ENCODE data around the gene NOTCH4.
"Not testable (repeated sequence)": the region's sequence is repeated elsewhere in the genome, so short reads cannot be mapped to it uniquely, and the experiment has no call there.

NOTCH4 gene

GRCh38 chr6:32223258-32224235 is at the start of gene NOTCH4:
NOTCH4 (minus strand) TSS chr6:32224067; CDS start chr6:32223928, 139 bp downstream.
- Mint-ChIP-seq H3K27me3 (peaks cover 6% of the 10 kb centered on the region), H3K4me3 (no peak within 1 kb of the TSS), H3K27ac (peak within 1 kb of the TSS; percentile 61 to 71), H3K9me3 (no peaks in the 10 kb centered on the region), H3K4me1 (peaks cover 19% of the 10 kb centered on the region)
- DNase-seq (no peak), ATAC-seq (no peak)

DNA sequence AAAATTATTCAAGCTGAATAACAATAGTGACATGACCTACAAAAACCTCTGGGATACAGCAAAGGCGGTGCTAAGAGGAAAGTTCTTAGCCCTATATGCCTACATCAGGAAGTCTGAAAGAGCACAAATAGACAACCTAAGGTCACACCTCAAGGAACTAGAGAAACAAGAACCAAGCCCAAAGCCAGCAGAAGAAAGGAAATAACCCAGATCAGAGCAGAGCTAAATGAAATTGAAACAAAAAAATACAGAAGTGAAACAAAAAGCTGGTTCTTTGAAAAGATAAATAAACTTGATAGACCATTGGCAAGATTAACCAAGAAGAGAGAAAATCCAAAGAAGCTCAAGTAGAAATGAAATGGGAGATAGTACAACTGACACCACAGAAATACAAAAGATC is 47.6 kb upstream of the NOTCH4 start:
- peaks cover 32% of the 10 kb centered on the region for H3K4me1 Mint-ChIP-seq
- peak overlapping the region in 1 of 2 donors; percentile 17 for H3K27ac Mint-ChIP-seq
- no peaks in the 10 kb centered on the region for H3K9me3 Mint-ChIP-seq
- DNase-seq: no peak
- H3K27me3 Mint-ChIP-seq: no peaks in the 10 kb centered on the region
- ATAC-seq: no peak
- H3K4me3 Mint-ChIP-seq: no peak overlapping the region

- DNase-seq, H3K27ac Mint-ChIP-seq, H3K9me3 Mint-ChIP-seq, H3K4me3 Mint-ChIP-seq, ATAC-seq, H3K27me3 Mint-ChIP-seq: not testable (repeated sequence)
- H3K4me1 Mint-ChIP-seq: peaks cover 28% of the 10 kb centered on the region
Measured at GRCh38 chr6:32268459-32268858, 44.6 kb upstream of the NOTCH4 start.

- Mint-ChIP-seq H3K4me1 (peaks cover 15% of the 10 kb centered on the region), H3K27me3 (peaks cover 7% of the 10 kb centered on the region), H3K27ac (no peak overlapping the region), H3K9me3 (no peaks in the 10 kb centered on the region), H3K4me3 (no peak overlapping the region)
- DNase-seq (no peak), ATAC-seq (no peak)
Measured at GRCh38 chr6:32267035-32267434, 43.2 kb upstream of the NOTCH4 start.

DNA sequence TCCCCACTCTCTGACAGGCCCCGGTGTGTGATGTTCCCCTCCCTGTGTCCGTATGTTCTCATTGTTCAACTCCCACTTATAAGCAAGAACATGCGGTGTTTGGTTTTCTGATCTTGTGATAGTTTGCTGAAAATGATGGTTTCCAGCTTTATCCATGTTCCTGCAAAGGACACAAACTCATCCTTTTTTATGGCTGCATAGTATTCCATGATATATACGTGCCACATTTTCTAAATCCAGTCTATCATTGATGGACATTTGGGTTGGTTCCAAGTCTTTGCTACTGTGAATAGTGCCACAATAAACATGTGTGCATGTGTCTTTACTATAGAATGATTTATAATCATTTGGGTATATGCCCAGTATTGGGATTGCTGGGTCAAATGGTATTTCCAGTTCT is 33.4 kb upstream of the NOTCH4 start:
- Mint-ChIP-seq H3K4me1 (peaks cover 23% of the 10 kb centered on the region), H3K27me3 (peaks cover 20% of the 10 kb centered on the region)
- not testable (repeated sequence) for ATAC-seq, H3K4me3 Mint-ChIP-seq, H3K9me3 Mint-ChIP-seq, H3K27ac Mint-ChIP-seq, DNase-seq

DNA sequence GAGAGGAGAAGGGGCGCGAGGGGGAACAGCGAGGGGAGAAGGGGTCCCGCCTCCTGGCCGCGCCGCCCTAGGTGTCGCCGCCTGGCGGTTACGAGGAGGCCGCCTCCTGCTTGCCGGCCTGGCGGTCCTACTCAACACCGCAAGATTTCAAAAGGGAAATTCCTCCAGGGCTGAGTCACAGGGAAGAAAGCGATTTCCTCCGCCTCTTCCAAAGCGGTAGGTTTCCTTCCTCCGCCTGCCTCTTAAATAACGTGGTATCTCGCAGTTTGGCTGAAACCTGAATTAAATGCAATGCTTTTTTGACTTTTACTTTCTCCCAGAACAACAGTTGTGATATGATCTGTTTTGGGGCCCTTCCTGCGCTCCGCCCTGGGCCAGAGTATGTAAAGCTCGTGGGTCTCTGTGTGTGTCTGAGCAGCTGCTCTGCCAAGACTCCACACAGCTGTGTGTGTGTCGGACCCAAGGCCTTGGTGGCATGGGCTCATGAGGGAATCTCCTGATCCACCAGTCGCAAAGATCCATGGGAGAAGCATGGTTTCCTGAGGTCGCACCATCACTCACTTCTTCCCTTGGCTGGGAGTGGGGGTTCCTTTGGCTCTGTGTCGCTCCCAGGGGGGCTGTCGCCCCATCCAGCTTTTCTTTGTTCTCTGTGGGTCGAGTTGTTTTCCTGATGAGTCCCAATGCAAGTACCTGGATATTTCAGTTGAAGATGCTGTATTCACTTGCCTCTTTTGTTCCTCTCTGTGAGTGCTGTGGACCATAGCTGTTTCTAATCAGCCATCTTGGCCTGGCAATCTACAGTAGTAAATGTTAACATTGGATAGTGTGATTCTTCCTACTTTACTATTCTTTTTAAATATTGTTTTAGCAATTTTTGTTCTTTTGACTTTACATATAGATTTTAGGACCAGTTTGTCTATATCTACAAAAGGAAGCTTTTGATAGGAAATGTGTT is 31.6 kb upstream of the NOTCH4 start:
- H3K27me3 Mint-ChIP-seq: peaks cover 10% of the 10 kb centered on the region
- H3K27ac Mint-ChIP-seq: peak overlapping the region; percentile 30 to 75

DNA sequence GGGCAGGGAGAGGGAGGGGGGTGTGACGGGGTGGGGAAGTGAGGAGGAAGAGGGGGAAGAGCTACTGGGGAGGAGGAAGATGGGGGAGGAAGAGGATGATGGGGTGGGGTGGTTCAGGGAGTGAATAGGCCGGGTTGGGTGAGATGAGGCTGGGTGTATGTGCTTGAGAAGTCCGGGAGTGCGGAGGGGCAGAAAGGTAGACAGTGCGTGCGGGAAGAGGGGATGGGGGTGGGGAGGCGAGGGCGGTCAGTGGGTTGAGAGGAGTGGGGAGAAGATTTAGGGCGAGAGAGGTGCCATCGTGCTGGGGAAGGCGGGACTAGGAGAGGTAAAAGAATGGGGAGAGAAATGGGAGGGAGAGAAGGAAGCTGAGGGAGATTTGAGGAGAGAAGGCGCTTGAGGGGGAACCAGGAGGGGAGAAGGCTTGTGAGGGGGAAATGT is 30.9 kb upstream of the NOTCH4 start:
- Mint-ChIP-seq H3K9me3 (no peaks in the 10 kb centered on the region), H3K4me1 (peaks cover 29% of the 10 kb centered on the region), H3K27ac (peak overlapping the region in 1 of 2 donors; percentile 62), H3K27me3 (peaks cover 4% of the 10 kb centered on the region), H3K4me3 (peak overlapping the region; percentile 56 to 69)
- no peak for ATAC-seq
- DNase-seq: no peak

More for the DNA sequence above, 31.6 kb upstream of the NOTCH4 start:
- Mint-ChIP-seq H3K4me3 (peak overlapping the region; percentile 56 to 69), H3K4me1 (peaks cover 29% of the 10 kb centered on the region), H3K9me3 (no peaks in the 10 kb centered on the region)
- peak; percentile 57 to 80 for DNase-seq
- peak; percentile 92 for ATAC-seq

- H3K27ac Mint-ChIP-seq: peak overlapping the region in 1 of 2 donors; percentile 17
- H3K4me3 Mint-ChIP-seq: peak overlapping the region; percentile 0 to 35
- ATAC-seq (peak; percentile 76), DNase-seq (no peak)
- peaks cover 29% of the 10 kb centered on the region for H3K4me1 Mint-ChIP-seq
- no peaks in the 10 kb centered on the region for H3K27me3 Mint-ChIP-seq
- H3K9me3 Mint-ChIP-seq: no peaks in the 10 kb centered on the region
Measured at GRCh38 chr6:32252331-32253009, 28.6 kb upstream of the NOTCH4 start.

- Mint-ChIP-seq H3K27ac (no peak overlapping the region), H3K4me1 (peaks cover 25% of the 10 kb centered on the region), H3K9me3 (no peaks in the 10 kb centered on the region), H3K4me3 (no peak overlapping the region), H3K27me3 (no peaks in the 10 kb centered on the region)
- no peak for DNase-seq
- ATAC-seq: no peak
Measured at GRCh38 chr6:32249262-32249661, 25.4 kb upstream of the NOTCH4 start.

- Mint-ChIP-seq H3K27me3 (no peaks in the 10 kb centered on the region), H3K4me3 (no peak overlapping the region), H3K9me3 (no peaks in the 10 kb centered on the region), H3K27ac (no peak overlapping the region), H3K4me1 (peaks cover 19% of the 10 kb centered on the region)
- ATAC-seq (no peak), DNase-seq (no peak)
Measured at GRCh38 chr6:32247401-32247800, 23.5 kb upstream of the NOTCH4 start.

DNA sequence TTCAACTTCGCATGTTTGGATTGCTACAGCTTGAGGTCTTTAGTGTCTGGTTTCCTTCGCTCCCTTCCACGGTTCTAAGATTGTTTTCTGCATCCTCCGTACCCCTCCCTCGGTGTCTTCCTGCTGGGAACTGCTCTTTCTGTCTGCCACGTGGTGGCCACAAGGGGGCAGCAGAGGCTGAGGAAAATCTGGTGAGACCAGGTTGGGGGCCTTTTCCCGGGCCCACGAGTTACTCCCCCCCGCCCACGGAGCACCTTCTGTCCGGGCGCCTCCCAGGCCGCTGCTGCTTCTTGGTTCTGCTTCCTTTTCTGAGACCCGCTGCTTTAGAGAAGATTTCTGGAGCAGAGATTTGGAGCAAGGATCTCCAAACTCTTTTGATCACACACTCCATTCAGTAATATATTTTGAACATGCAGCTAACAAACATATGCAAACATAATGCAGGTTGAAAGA is 21.1 kb upstream of the NOTCH4 start:
- ATAC-seq (peak; percentile 69), DNase-seq (peak; percentile 58 to 65)
- no peaks in the 10 kb centered on the region for H3K9me3 Mint-ChIP-seq
- H3K4me3 Mint-ChIP-seq: peak overlapping the region; percentile 24 to 64
- H3K27me3 Mint-ChIP-seq: no peaks in the 10 kb centered on the region
- H3K27ac Mint-ChIP-seq: peak overlapping the region in 1 of 2 donors; percentile 44
- H3K4me1 Mint-ChIP-seq: peaks cover 33% of the 10 kb centered on the region

- no peak overlapping the region for H3K4me3 Mint-ChIP-seq
- no peak for DNase-seq
- no peaks in the 10 kb centered on the region for H3K27me3 Mint-ChIP-seq
- H3K4me1 Mint-ChIP-seq: peaks cover 39% of the 10 kb centered on the region
- no peaks in the 10 kb centered on the region for H3K9me3 Mint-ChIP-seq
- H3K27ac Mint-ChIP-seq: no peak overlapping the region
- ATAC-seq: no peak
Measured at GRCh38 chr6:32244270-32244669, 20.4 kb upstream of the NOTCH4 start.

- not testable (repeated sequence) for DNase-seq, ATAC-seq, H3K4me3 Mint-ChIP-seq, H3K27me3 Mint-ChIP-seq, H3K27ac Mint-ChIP-seq, H3K9me3 Mint-ChIP-seq
- H3K4me1 Mint-ChIP-seq: peaks cover 39% of the 10 kb centered on the region
Measured at GRCh38 chr6:32242318-32242813, 18.5 kb upstream of the NOTCH4 start.

DNA sequence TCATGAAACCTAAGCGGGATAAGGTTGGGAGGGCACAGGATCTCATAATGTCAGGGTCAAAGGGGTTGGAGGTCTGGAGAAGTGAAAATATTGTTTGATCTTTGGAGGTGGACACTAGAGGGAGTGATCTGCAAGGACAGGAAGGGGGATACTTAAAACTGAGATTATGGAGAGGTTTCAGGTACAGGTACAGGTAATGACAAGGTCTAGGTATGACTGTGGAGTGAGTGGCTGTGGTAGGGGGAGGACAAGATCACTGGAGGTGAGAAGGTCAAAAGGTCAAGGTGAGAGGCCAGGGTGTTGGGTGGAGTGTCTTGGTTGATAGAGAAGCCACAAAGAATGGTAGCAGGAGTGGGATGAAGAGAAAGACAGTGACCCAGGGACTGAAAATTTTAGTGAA is 16.8 kb upstream of the NOTCH4 start:
- DNase-seq (no peak), ATAC-seq (no peak)
- Mint-ChIP-seq H3K9me3 (no peaks in the 10 kb centered on the region), H3K4me3 (peak overlapping the region in 1 of 2 donors; percentile 2), H3K4me1 (peaks cover 40% of the 10 kb centered on the region), H3K27ac (peak overlapping the region in 1 of 2 donors; percentile 55), H3K27me3 (no peaks in the 10 kb centered on the region)

DNA sequence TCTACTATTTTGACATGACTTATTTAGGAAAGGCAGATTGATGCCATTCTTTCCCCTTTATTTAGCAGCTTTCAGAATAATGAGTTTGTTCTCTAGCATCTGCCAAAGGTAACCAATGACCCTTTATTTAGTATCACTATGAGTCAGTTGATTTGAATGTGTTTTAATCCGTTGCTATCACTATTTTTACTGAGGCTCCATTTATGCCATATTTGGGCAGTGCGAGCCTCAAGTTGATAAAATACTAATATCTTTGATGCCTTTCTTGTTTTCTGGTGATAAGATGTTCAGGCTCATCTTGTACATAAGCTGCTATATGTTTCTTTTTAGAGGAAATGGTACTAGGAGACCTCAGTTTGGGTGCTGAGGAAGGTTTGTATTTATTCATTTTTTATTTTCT is 15.6 kb upstream of the NOTCH4 start:
- no peaks in the 10 kb centered on the region for H3K27me3 Mint-ChIP-seq
- no peaks in the 10 kb centered on the region for H3K9me3 Mint-ChIP-seq
- DNase-seq (no peak), ATAC-seq (no peak)
- H3K27ac Mint-ChIP-seq: peak overlapping the region in 1 of 2 donors; percentile 86
- H3K4me1 Mint-ChIP-seq: peaks cover 41% of the 10 kb centered on the region
- H3K4me3 Mint-ChIP-seq: no peak overlapping the region
